T-helper 1 cell treated with Interleukin-12 subunit alpha and Interleukin-12 subunit beta and Interleukin-4 antibody, amounts not matched to agents 30 μg/mL and 1 μg/mL, for 36 hours (primary cell): Measurements from ENCODE around the gene ZCWPW1.
"Not testable (repeated sequence)": the region's sequence is repeated elsewhere in the genome, so short reads cannot be mapped to it uniquely, and the experiment has no call there.

Experiments used
- H3K27ac Mint-ChIP-seq: one replicate; pipeline ENCODE4 v1.8.0; 2021; ENCODE audit warnings: mild to moderate bottlenecking, mixed read lengths
- H3K27me3 Mint-ChIP-seq: one replicate; pipeline ENCODE4 v1.8.0; 2021; ENCODE audit warnings: low read depth, mixed read lengths
- H3K36me3 Mint-ChIP-seq: one replicate; pipeline ENCODE4 v1.8.0; 2021; ENCODE audit warnings: low read depth, mixed read lengths
- H3K4me1 Mint-ChIP-seq: one replicate; pipeline ENCODE4 v1.8.0; 2021; ENCODE audit warnings: low read depth, mixed read lengths
- H3K4me3 Mint-ChIP-seq: one replicate; pipeline ENCODE4 v1.8.0; 2021; ENCODE audit warnings: mild to moderate bottlenecking, moderate library complexity, mixed read lengths
- H3K9me3 Mint-ChIP-seq: one replicate; pipeline ENCODE4 v1.8.0; 2021; ENCODE audit warnings: mixed read lengths

Gene ZCWPW1

GRCh38 chr7:100387695-100388094 lies 40.8 kb downstream of the ZCWPW1 start:
- no peaks in the 10 kb centered on the region for H3K9me3 Mint-ChIP-seq
- H3K4me1 Mint-ChIP-seq = no peaks in the 10 kb centered on the region
- no peak overlapping the region for H3K27ac Mint-ChIP-seq
- no peaks in the 10 kb centered on the region for H3K36me3 Mint-ChIP-seq
- no peak overlapping the region for H3K4me3 Mint-ChIP-seq
- peaks cover 43% of the 10 kb centered on the region for H3K27me3 Mint-ChIP-seq

- peaks cover 36% of the 10 kb centered on the region for H3K27me3 Mint-ChIP-seq
- H3K4me1 Mint-ChIP-seq = no peaks in the 10 kb centered on the region
- H3K4me3 Mint-ChIP-seq = no peak overlapping the region
- H3K36me3 Mint-ChIP-seq = no peaks in the 10 kb centered on the region
- H3K9me3 Mint-ChIP-seq = no peaks in the 10 kb centered on the region
- no peak overlapping the region for H3K27ac Mint-ChIP-seq
Observed at GRCh38 chr7:100386940-100387339, 41.6 kb downstream of the ZCWPW1 start.

DNA sequence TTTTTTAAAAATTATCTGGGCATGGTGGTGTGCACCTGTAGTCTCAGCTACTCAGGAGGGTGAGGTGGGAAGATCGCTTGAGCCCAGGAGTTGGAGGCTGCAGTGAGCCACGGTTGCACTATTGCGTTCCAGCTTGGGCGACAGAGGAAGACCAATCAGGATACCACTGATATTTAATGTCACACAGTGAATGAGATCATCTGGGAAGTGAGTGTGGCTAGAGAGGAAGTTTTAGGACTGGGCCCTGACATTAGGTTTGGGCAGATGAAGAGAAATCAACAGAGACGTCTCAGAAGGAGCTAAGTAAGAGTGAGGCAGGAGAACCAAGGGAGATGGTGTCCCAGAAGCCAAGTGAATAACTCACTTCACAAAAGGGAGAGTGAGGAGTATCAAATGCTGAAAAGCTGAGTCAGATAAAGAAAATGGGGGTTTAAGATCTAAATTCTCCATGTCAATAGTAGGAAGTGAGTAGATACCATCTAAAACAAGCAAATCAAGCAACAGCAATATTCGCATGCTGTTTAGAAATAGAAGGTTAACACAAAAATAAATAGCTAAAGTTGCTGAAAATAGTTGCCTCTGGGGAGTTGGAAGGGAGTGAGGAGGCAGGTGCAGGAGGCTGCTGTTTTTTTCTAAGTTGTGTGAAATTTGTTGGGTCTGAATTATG lies 43.7 kb downstream of the ZCWPW1 start:
- H3K27ac Mint-ChIP-seq = no peak overlapping the region
- no peak overlapping the region for H3K4me3 Mint-ChIP-seq
- peaks cover 22% of the 10 kb centered on the region for H3K27me3 Mint-ChIP-seq
- no peaks in the 10 kb centered on the region for H3K4me1 Mint-ChIP-seq
- H3K9me3 Mint-ChIP-seq = no peaks in the 10 kb centered on the region
- no peaks in the 10 kb centered on the region for H3K36me3 Mint-ChIP-seq

DNA sequence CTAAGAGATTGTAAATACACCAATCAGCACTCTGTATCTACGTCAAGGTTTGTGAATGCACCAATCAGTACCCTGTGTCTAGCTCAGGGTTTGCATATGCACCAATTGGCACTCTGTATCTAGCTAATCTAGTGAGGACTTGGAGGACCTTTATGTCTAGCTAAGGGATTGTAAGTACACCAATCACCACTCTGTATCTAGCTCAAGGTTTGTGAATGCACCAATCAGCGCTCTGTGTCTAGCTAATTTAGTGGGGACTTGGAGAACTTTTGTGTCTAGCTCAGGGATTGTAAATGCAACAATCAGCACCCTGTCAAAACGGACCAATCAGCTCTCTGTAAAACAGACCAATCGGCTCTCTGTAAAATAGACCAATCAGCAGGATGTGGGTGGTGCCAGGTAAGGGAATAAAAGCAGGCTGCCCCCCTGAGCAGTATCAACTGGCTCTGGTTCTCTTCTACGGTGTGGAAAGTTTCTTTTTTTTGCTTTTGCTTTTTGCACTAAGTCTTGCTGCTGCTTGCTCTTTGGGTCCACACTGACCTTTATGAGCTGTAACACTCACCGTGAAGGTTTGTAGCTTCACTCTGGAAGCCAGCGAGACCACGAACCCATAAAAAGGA lies 46.2 kb downstream of the ZCWPW1 start:
- not testable (repeated sequence) for H3K4me3 Mint-ChIP-seq, H3K27ac Mint-ChIP-seq, H3K36me3 Mint-ChIP-seq, H3K9me3 Mint-ChIP-seq, H3K4me1 Mint-ChIP-seq
- H3K27me3 Mint-ChIP-seq = peaks cover 17% of the 10 kb centered on the region

DNA sequence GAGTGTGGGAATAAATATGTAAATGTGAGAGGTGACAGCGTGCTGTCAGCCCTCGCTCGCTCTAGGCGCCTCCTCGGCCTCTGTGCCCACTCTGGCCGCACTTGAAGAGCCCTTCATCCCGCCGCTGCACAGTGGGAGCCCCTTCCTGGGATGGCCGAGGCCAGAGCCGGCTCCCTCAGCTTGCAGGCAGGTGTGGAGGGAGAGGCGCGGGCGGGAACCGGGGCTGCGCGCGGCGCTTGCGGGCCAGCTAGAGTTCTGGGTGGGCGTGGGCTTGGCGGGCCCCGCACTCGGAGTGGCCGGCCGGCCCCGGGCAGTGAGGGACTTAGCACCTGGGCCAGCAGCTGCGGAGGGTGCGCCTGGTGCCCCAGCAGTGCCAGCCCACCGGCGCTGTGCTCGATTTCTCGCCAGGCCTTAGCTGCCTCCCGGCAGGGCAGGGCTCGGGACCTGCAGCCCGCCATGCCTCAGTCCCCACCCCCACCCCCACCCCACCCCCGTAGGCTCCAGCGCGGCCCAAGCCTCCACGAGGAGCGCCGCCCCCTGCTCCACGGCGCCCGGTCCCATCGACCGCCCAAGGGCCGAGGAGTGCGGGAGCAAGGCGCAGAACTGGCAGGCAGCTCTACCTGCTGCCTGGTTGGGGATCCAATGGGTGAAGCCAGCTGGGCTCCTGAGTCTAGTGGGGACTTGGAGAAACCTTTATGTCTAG lies 46.8 kb downstream of the ZCWPW1 start:
- H3K36me3 Mint-ChIP-seq, H3K4me3 Mint-ChIP-seq, H3K27ac Mint-ChIP-seq, H3K4me1 Mint-ChIP-seq, H3K9me3 Mint-ChIP-seq: not testable (repeated sequence)
- H3K27me3 Mint-ChIP-seq = peaks cover 17% of the 10 kb centered on the region

DNA sequence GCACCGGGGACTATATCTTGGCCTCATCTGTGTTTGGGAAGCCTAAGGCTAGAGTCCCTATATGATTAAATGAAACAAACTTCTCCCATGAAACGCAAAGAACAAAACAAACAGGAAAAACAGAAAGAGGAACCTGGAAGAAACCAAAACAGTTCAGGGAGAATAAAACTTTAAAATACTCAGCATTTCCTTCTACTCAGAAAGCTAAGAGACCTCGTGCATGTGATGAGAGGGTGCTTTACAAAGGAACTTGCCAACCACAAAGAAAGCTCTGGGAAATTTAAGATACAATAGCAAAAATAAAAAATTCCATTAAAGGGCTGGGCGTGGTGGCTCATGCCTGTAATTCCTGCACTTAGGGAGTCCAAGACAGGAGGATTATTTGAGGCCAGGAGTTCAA lies 48.3 kb downstream of the ZCWPW1 start:
- Mint-ChIP-seq H3K4me1 (peaks cover under 1% of the 10 kb centered on the region), H3K27ac (no peak overlapping the region), H3K4me3 (no peak overlapping the region), H3K9me3 (no peaks in the 10 kb centered on the region), H3K36me3 (peaks cover 8% of the 10 kb centered on the region), H3K27me3 (peaks cover 17% of the 10 kb centered on the region)

GRCh38 chr7:100378114-100378755 lies 50.3 kb downstream of the ZCWPW1 start:
- peaks cover 6% of the 10 kb centered on the region for H3K27me3 Mint-ChIP-seq
- no peak overlapping the region for H3K27ac Mint-ChIP-seq
- peaks cover 10% of the 10 kb centered on the region for H3K36me3 Mint-ChIP-seq
- H3K9me3 Mint-ChIP-seq = no peaks in the 10 kb centered on the region
- peaks cover 9% of the 10 kb centered on the region for H3K4me1 Mint-ChIP-seq
- no peak overlapping the region for H3K4me3 Mint-ChIP-seq

GRCh38 chr7:100376066-100376465 lies 52.4 kb downstream of the ZCWPW1 start:
- peaks cover 13% of the 10 kb centered on the region for H3K4me1 Mint-ChIP-seq
- no peaks in the 10 kb centered on the region for H3K27me3 Mint-ChIP-seq
- H3K9me3 Mint-ChIP-seq = no peaks in the 10 kb centered on the region
- H3K36me3 Mint-ChIP-seq = peaks cover 10% of the 10 kb centered on the region
- no peak overlapping the region for H3K4me3 Mint-ChIP-seq
- no peak overlapping the region for H3K27ac Mint-ChIP-seq

DNA sequence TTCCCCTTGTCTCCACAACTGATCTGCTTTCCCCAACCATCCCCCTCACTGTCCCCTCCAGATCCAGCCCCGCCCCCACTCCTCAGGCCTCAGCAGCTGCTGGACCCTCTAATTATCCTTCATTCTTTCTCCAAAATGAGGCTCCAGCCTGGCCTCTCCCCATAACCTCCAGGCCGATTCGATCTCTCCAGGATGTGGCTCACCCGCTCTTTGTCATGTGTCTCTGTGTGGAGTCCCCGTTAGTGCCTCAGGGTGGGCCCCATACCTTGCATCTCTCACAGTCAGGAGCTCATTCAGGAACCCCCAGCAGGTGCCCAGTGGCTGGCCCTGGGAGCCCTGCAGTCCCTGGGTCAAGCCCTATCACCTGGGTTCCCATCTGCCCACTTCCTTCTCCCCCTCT lies 53.9 kb downstream of the ZCWPW1 start:
- no peaks in the 10 kb centered on the region for H3K9me3 Mint-ChIP-seq
- no peaks in the 10 kb centered on the region for H3K27me3 Mint-ChIP-seq
- no peak overlapping the region for H3K27ac Mint-ChIP-seq
- H3K4me1 Mint-ChIP-seq = peaks cover 13% of the 10 kb centered on the region
- peaks cover 10% of the 10 kb centered on the region for H3K36me3 Mint-ChIP-seq
- no peak overlapping the region for H3K4me3 Mint-ChIP-seq

DNA sequence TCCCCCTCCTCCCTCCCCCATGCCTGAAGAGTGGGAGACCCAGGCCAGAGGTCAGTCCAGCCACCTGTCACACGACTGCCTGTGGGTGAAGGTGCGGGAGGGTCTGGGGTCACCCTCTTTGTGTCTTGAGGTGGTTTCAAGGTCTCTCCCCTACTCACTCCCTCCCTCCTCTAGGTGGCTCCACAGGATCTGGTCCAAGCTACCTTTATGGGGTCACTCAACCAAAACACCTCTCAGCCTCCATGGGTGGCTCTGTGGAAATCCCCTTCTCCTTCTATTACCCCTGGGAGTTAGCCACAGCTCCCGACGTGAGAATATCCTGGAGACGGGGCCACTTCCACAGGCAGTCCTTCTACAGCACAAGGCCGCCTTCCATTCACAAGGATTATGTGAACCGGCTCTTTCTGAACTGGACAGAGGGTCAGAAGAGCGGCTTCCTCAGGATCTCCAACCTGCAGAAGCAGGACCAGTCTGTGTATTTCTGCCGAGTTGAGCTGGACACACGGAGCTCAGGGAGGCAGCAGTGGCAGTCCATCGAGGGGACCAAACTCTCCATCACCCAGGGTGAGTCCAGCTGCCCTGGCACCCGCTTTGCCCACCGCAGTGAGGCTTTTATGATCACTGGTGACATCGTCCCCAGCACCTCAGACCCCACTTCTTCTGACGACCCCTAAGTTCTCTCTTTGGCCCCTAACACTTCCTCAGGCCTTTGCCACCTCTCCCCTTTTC lies 54.5 kb downstream of the ZCWPW1 start:
- not testable (repeated sequence) for H3K27me3 Mint-ChIP-seq, H3K9me3 Mint-ChIP-seq, H3K4me3 Mint-ChIP-seq, H3K27ac Mint-ChIP-seq
- Mint-ChIP-seq H3K36me3 (peaks cover 11% of the 10 kb centered on the region), H3K4me1 (peaks cover 13% of the 10 kb centered on the region)

- peak within 1 kb of the TSS; percentile 45 for H3K27ac Mint-ChIP-seq
- peaks cover 13% of the 10 kb centered on the region for H3K4me1 Mint-ChIP-seq
- H3K4me3 Mint-ChIP-seq = no peak within 1 kb of the TSS
Observed at GRCh38 chr7:100373261-100373831, 55.2 kb downstream of the ZCWPW1 start, which contains the start of gene PILRA. PILRA (plus strand) TSS chr7:100373487; CDS start chr7:100373657, 170 bp downstream.

DNA sequence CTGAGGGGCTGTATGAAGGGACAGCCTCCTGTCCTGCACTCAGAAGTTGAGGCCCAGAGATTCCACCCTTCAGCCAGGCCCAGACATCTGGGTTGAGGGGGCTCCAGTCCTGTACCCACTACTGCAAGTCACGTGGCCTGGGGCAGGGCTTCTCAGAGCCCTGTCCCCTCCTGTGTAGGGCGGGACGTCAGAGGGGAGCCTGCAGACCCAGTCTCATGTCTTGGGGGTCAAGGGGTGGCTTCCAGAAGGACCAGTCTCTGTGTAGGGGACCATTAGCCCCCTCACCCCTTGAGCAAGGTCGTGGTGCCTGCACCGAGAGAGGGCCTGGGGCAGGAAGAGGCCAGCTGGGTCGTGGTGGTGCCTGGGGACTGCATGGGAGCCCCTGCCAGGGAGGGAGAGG lies 55.8 kb downstream of the ZCWPW1 start:
- H3K9me3 Mint-ChIP-seq = no peaks in the 10 kb centered on the region
- peaks cover 14% of the 10 kb centered on the region for H3K4me1 Mint-ChIP-seq
- peaks cover 10% of the 10 kb centered on the region for H3K36me3 Mint-ChIP-seq
- no peak overlapping the region for H3K27ac Mint-ChIP-seq
- H3K27me3 Mint-ChIP-seq = no peaks in the 10 kb centered on the region
- no peak overlapping the region for H3K4me3 Mint-ChIP-seq

More at GRCh38 chr7:100373261-100373831, 55.2 kb downstream of the ZCWPW1 start, which contains the start of gene PILRA:
- Mint-ChIP-seq H3K27me3 (no peaks in the 10 kb centered on the region), H3K36me3 (peaks cover 10% of the 10 kb centered on the region), H3K9me3 (no peaks in the 10 kb centered on the region)

DNA sequence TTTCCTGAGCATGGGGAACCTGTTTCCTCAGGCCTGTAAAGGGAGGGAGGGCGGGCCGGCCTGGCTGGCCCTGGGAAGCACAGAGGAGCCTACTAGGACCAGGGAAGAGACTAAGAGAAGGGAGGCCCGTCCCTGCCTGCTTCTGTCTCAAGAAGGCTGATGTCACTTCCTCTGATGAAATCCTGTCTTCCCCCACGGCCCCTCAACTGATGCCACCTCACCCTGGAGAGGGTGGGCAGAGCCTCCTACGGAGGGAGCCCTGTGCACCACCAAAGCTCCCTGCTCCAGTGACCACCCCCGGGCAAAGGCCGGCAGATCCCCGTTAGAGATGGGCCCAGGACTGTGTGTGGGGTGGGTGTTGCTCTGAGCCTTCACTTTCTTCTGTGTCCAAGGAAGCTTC lies 56.2 kb downstream of the ZCWPW1 start:
- Mint-ChIP-seq H3K9me3 (no peaks in the 10 kb centered on the region), H3K27me3 (no peaks in the 10 kb centered on the region), H3K4me1 (peaks cover 15% of the 10 kb centered on the region), H3K27ac (no peak overlapping the region), H3K4me3 (no peak overlapping the region), H3K36me3 (peaks cover 13% of the 10 kb centered on the region)
